K562 (cell line): Measurements from ENCODE around the gene SHTN1. TPM values are rescaled to one million over a fixed set of nuclear protein-coding genes. Genes with fewer than 3 reads are reported as not detected.

Source experiments
- ATAC-seq: fragments of 200-7000 bp; cut with Tn5 transposase; 3 replicates; pipeline ENCODE4 v1.9.1; 2020; ENCODE audit warnings: moderate library complexity
- BruUV-seq: library from RNA; stranded (reverse); fragments of 400-500 nt; replicated peaks from 2 replicates; lab custom pipeline; 2021; lab: Mats Ljungman, UMichigan
- CTCF ChIA-PET: fragments of 300-600 bp; formaldehyde crosslinking; extraction: SDS; loops from one replicate; lab custom pipeline; 2021; ENCODE audit warnings: low intra/inter-chr PET ratio; lab: Yijun Ruan, JAX
- POLR2A ChIA-PET: fragments of 300-600, 350-650 bp; sonication (Branson Sonifier 250); formaldehyde crosslinking; extraction: SDS; loops from one replicate; lab custom pipeline; 2021; ENCODE audit warnings: antibody characterized with exemption, inconsistent platforms; lab: Yijun Ruan, JAX
- DNase-seq, 4 experiments: peaks; one replicate each; pipeline versions ENCODE4 v3.0.0 to v3.0.0-alpha.2; 2011 to 2018; ENCODE audit warnings: low spot score in 3 of 4, mixed read lengths in 3 of 4; ENCODE audit errors: extremely low read depth in 1 of 4
- FAIRE-seq: peaks from 2 replicates; lab custom pipeline; 2011; peaks lifted over from hg19 to GRCh38; lab: Jason Lieb, UNC
- H2AFZ ChIP-seq: 2 replicates; pipeline ENCODE4 v1.6.0; 2011; ENCODE audit warnings: low read depth, low read length, control low read depth, inconsistent platforms
- H3K27ac ChIP-seq: fragments of 200-600 bp; 3 replicates; pipeline ENCODE4 v1.8.0; 2011; ENCODE audit warnings: low read depth, mild to moderate bottlenecking, control low read depth, inconsistent platforms, low read length, moderate library complexity, mixed read lengths; ENCODE audit errors: extremely low read depth
- H3K27me3 ChIP-seq, 2 experiments: fragments of 300-600 bp in 1 of 2; 2 replicates in 1 of 2; 3 replicates in 1 of 2; pipeline versions ENCODE4 v1.6.0 to v1.8.0; 2011; ENCODE audit warnings: inconsistent platforms in 2 of 2, low read length in 2 of 2, mild to moderate bottlenecking in 1 of 2, mixed read lengths in 1 of 2, moderate library complexity in 1 of 2; ENCODE audit not compliant: control insufficient read depth in 2 of 2, insufficient read depth in 2 of 2
- H3K36me3 ChIP-seq: fragments of 300-600 bp; 3 replicates; pipeline ENCODE4 v1.8.0; 2011; ENCODE audit warnings: mild to moderate bottlenecking, low read length, inconsistent platforms; ENCODE audit not compliant: control insufficient read depth, insufficient read depth
- H3K4me1 ChIP-seq, 2 experiments: fragments of 200-600 bp in 1 of 2; replicated peaks in 1 of 2; 2 replicates in 1 of 2; 3 replicates in 1 of 2; pipeline versions ENCODE4 v1.5.1 to v1.8.0; 2011; ENCODE audit warnings: inconsistent platforms in 2 of 2, low read length in 2 of 2, mild to moderate bottlenecking in 1 of 2, mixed read lengths in 1 of 2, moderate library complexity in 1 of 2; ENCODE audit not compliant: control insufficient read depth in 2 of 2, insufficient read depth in 2 of 2
- H3K4me2 ChIP-seq: 2 replicates; pipeline ENCODE4 v1.6.1; 2011; ENCODE audit warnings: low read length, control low read depth, inconsistent platforms, mixed read lengths; ENCODE audit not compliant: insufficient read depth
- H3K4me3 ChIP-seq: fragments of 200-600 bp; sonication (generic), shearing (Covaris generic); 2 replicates; pipeline ENCODE4 v1.5.1; 2016; ENCODE audit warnings: control low read depth, inconsistent platforms
- H3K79me2 ChIP-seq: fragments of 200-600 bp; 3 replicates; pipeline ENCODE4 v1.8.0; 2011; ENCODE audit warnings: low read length, inconsistent platforms; ENCODE audit not compliant: control insufficient read depth, insufficient read depth
- H3K9ac ChIP-seq, 2 experiments: 2 replicates each; pipeline versions ENCODE4 v1.6.0 to v1.6.1; 2011; ENCODE audit warnings: low read depth in 2 of 2, low read length in 2 of 2, control low read depth in 1 of 2, inconsistent platforms in 1 of 2, mild to moderate bottlenecking in 1 of 2, mixed read lengths in 1 of 2; ENCODE audit not compliant: insufficient read depth in 1 of 2
- H3K9me1 ChIP-seq: one replicate; pipeline ENCODE4 v1.6.0; 2011; ENCODE audit warnings: inconsistent platforms, mild to moderate bottlenecking, low read length, moderate library complexity; ENCODE audit not compliant: control insufficient read depth, insufficient read depth
- H3K9me3 ChIP-seq: replicated peaks from 2 replicates; pipeline ENCODE4 v1.5.1; 2011; ENCODE audit warnings: low read depth, low read length, inconsistent platforms; ENCODE audit not compliant: control insufficient read depth, insufficient read depth
- H4K20me1 ChIP-seq: replicated peaks from 2 replicates; pipeline ENCODE4 v1.6.1; 2011; ENCODE audit warnings: low read length, inconsistent platforms, mixed read lengths; ENCODE audit not compliant: control insufficient read depth, insufficient read depth
- CC2D1A ChIP-seq: fragments of 450-650 bp; IDR thresholded peaks from 2 replicates; pipeline ENCODE4 v1.6.1; 2017; ENCODE audit warnings: mild to moderate bottlenecking
- FOXK1 ChIP-seq: sonication (generic); formaldehyde crosslinking; IDR thresholded peaks from 2 replicates; pipeline ENCODE4 v1.8.0; 2022; ENCODE audit warnings: missing genetic modification reagents, mild to moderate bottlenecking, borderline replicate concordance
- GTF2F1 ChIP-seq: IDR thresholded peaks from 2 replicates; pipeline ENCODE4 v1.6.1; 2011; ENCODE audit warnings: low read depth, low read length, improper control_type of control experiment
- MCM7 ChIP-seq, 2 experiments: fragments of 450-650 bp; IDR thresholded peaks; 2 replicates each; pipeline ENCODE4 v1.6.1; 2016 to 2018
- MEIS2 ChIP-seq: fragments of 450-650 bp; IDR thresholded peaks from 2 replicates; pipeline ENCODE4 v1.6.1; 2014; ENCODE audit warnings: mild to moderate bottlenecking; ENCODE audit not compliant: partially characterized antibody
- MXI1 ChIP-seq: IDR thresholded peaks from 2 replicates; pipeline ENCODE4 v1.6.1; 2011; ENCODE audit warnings: low read depth, mild to moderate bottlenecking, improper control_type of control experiment, low read length
- NR2C2 ChIP-seq, 2 experiments: fragments of 200-800 bp in 1 of 2; sonication (Bioruptor generic) in 1 of 2; sonication (generic) in 1 of 2; formaldehyde crosslinking in 1 of 2; IDR thresholded peaks; 2 replicates each; pipeline versions ENCODE4 v1.6.1 to v1.8.0; 2016 to 2022; ENCODE audit warnings: mild to moderate bottlenecking in 1 of 2, missing compliant biosample characterization in 1 of 2, missing genetic modification characterization in 1 of 2, missing genetic modification reagents in 1 of 2
- TCF7 ChIP-seq: sonication (generic); IDR thresholded peaks from 2 replicates; pipeline ENCODE4 v1.6.1; 2016; ENCODE audit warnings: antibody characterized with exemption, borderline replicate concordance
- ZKSCAN1 ChIP-seq: fragments of 150-350 bp; IDR thresholded peaks from 2 replicates; pipeline ENCODE4 v1.6.1; 2016; ENCODE audit warnings: low read depth, low read length
- ZNF124 ChIP-seq: sonication (generic); formaldehyde crosslinking; IDR thresholded peaks from 2 replicates; pipeline ENCODE4 v1.8.1; 2022; ENCODE audit warnings: missing genetic modification reagents
- ZNF551 ChIP-seq: fragments of 250-450 bp; sonication (Bioruptor Pico); IDR thresholded peaks from 2 replicates; pipeline ENCODE4 v1.5.0; 2021; ENCODE audit warnings: mild to moderate bottlenecking, moderate library complexity
- WGBS: fragments of 100-300 bp; shearing (Covaris generic); methylation state at CpG from one replicate; pipeline ENCODE4 v1.1.6; 2016; ENCODE audit warnings: low coverage, mixed read lengths; ENCODE audit not compliant: insufficient coverage; ENCODE audit errors: missing lambda C conversion rate; 5-methylcytosine and 5-hydroxymethylcytosine counted together
- in situ Hi-C: fragments of 300-500 bp; cut with MboI; formaldehyde crosslinking; loops from 4 replicates; pipeline ENCODE4 v1.15.0; 2018; ENCODE audit warnings: inconsistent platforms, mixed read lengths
- intact Hi-C: fragments of 100-400 bp; cut with micrococcal nuclease; formaldehyde crosslinking; loops from 2 replicates; pipeline ENCODE4 v1.14.2; 2022
- polyA plus RNA-seq, 8 experiments: library from polyadenylated mRNA; depleted of rRNA in 4 of 8; stranded (reverse) in 5 of 8; unstranded in 3 of 8; fragments of >200 nt; fragmentation: Nextera tagmentation in 2 of 8; fragmentation: Illumina TruSeq in 1 of 8; extraction: Ambion mirVana in 2 of 8; extraction: Trizol in 1 of 8; gene quantifications; 2 replicates each; pipeline versions ENCODE4 v1.2.1 to v1.2.3, GENCODE V29; 2011 to 2014; ENCODE audit warnings: inconsistent platforms in 1 of 8, missing spikeins in 1 of 8
- total RNA-seq, 7 experiments: library from RNA; depleted of rRNA in 6 of 7; stranded (reverse); fragments of >200 nt in 6 of 7; fragmentation: Illumina TruSeq in 2 of 7; extraction: Trizol in 2 of 7; gene quantifications; 2 replicates each; pipeline versions ENCODE4 v1.2.1 to v1.2.3, GENCODE V29; 2011 to 2021; ENCODE audit warnings: low replicate concordance in 1 of 7
- TF ChIP-seq, protein P1 (sequence below): sonication (generic); formaldehyde crosslinking; IDR thresholded peaks from 2 replicates; pipeline ENCODE4 v1.8.1; 2023; ENCODE audit warnings: mild to moderate bottlenecking, missing genetic modification reagents

Gene SHTN1
- total and polyA plus RNA-seq, 9 of the 15 experiments (the other 6 are each of a cell fraction or from before 2014, with no cell fraction given): 5.4 to 21.3 (median 13.3) TPM

DNA sequence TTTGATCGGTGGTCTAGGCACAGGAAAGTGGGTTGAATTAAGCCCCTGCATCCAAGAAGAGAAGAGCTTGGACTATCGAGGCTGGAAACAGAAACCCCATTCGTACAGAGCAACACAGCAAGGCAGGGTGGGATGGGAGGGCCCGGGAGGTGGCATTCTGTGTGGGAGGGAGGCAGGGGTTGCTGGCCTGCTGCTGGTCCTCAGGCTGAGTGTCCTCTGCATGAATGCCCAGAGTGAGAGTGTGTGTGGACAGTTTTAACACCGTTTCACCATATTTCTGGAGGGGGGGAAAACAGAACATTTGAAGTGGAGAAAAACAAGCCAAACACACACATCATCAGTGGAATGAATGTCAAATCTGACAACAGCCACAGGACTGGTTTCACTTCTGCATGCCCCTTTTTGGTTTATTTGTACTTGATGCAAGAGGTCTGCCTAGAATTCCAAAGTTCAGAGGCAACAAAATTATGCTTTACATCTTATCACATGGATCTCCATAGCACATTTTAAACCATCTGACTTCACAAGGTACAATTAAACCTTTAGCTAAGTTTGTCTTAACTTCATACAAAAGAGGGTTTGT, 166.8 kb downstream of the SHTN1 start:
- H3K9ac ChIP-seq: no peak overlapping the region
- H3K4me3 ChIP-seq: no peak overlapping the region
- CTCF ChIA-PET: interaction anchor here (2.8 kb wide), 1 partner anchor 337 kb away, joined by 11 read pairs; no protein-coding TSS in a partner anchor
- no peaks in the 10 kb centered on the region for H3K9me1 ChIP-seq
- no peaks in the 10 kb centered on the region for H3K79me2 ChIP-seq
- no peak for DNase-seq
- H3K4me1 ChIP-seq: no peaks in the 10 kb centered on the region
- no peak overlapping the region for H2AFZ ChIP-seq
- POLR2A ChIA-PET: no interaction called here
- no peaks in the 10 kb centered on the region; the same call in 1 of the 2 replicates for H4K20me1 ChIP-seq
- in situ Hi-C loops: no loop called here
- peaks cover 6 to 23% of the 10 kb centered on the region in 2 experiments; a peak in 4 of 5 replicates for H3K27me3 ChIP-seq
- H3K36me3 ChIP-seq: no peaks in the 10 kb centered on the region
- WGBS: 5% methylated on average over 2 of the region's 5 CpGs
- ATAC-seq: no peak
- TF ChIP-seq CC2D1A (no peak), ZNF551 (no peak), NR2C2 (CRISPR knock-in tag; IDR thresholded peaks at IDR 0.05) (no peak), NR2C2 (tag; IDR thresholded peaks at IDR 0.05) (no peak), TCF7 (no peak), ZKSCAN1 (no peak), MXI1 (no peak), FOXK1 (CRISPR knock-in tag) (no peak), MCM7 (IDR thresholded peaks at IDR 0.05) (no peak), MEIS2 (no peak), GTF2F1 (no peak), ZNF124 (CRISPR knock-in tag) (no peak)
- TF ChIP-seq, protein P1, sequence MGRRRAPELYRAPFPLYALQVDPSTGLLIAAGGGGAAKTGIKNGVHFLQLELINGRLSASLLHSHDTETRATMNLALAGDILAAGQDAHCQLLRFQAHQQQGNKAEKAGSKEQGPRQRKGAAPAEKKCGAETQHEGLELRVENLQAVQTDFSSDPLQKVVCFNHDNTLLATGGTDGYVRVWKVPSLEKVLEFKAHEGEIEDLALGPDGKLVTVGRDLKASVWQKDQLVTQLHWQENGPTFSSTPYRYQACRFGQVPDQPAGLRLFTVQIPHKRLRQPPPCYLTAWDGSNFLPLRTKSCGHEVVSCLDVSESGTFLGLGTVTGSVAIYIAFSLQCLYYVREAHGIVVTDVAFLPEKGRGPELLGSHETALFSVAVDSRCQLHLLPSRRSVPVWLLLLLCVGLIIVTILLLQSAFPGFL: no peak
- no peak overlapping the region for H3K27ac ChIP-seq
- FAIRE-seq: no peak
- intact Hi-C loops: loop anchor here (5.0 kb wide), 1 partner anchor 234 kb away; no protein-coding TSS in a partner anchor
- no peak overlapping the region for H3K4me2 ChIP-seq
- no peaks in the 10 kb centered on the region for H3K9me3 ChIP-seq
- no TSS peak for BruUV-seq
